ENCODE data around the gene SYTL2.

The SYTL2 gene

DNA sequence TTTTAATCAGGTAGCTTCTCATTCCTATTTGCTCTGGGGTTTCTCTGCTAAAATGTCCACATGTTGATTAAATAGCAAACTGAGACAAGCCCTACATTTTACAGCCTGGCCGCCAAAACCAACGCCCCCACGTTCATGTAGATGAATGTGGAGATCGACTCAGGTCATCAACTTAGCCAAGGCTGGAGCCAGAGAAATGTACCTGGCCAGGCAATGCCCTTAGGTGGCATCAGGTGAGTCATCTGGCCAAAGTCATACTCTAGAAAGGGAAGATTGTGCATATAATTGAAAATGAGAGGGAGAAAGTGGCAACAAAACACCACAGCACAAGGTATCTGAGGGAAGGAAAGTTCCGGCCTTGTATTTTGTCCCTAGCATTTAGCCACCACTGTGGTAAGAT lies 87.9 kb downstream of the SYTL2 start:
- no peak for DNase-seq

DNA sequence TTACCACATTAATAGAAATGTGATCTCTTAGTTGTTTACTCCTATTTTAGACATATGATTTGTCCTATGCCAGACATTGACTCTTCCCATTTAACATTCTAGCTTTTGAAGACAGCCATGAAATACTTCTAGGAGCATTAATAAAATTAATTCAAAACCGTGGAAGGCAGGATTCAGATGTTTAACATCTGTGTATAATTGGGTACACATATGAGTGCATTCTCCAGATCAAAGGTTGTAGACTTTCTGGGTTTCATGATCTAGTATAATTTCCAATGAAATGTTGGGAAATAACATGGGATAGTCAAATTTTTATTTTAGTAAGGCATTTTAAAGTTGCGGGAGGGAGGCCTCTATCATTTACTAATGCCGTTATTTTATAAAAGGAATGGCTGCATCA lies 89.8 kb downstream of the SYTL2 start:
- DNase-seq, result no peak

DNA sequence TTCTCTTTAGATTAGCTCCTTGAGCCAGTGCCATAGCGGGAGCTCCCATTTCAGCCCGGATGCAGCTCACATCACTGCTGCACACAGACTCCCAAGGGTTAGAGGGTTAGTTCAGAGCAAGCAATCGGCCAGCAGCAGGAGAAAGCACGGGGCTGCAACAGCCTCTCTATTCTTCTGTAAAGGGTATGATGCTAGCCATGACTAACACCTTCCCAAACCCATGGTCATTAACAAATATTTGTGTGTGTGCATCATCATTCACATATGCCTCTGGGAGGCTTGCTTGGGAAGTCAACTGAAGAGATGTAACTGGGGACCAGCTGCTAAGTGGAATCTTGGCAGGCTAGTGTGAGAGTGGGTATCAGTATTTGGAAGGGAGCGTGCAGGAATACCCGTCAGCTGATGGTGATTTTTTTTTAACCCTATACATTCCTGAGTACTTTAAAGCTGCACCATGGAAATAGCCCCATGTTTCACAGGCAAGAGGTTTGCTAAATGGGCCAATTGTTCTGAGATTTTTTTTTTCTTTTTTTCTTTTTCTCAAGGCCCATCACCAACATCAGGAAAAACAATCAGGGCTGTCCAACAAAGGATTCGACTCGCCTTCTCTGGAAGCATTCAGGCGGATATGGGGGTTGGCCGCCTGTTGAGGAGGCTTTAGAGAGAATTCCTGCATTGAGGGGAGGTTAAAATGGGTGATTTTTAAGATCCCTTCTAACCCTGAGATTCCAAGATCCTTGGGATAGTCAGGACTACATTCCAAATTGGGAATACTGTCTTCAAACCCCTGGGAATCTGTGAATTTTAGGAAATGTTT lies 91.7 kb downstream of the SYTL2 start:
- no peak for DNase-seq

GRCh38 chr11:85718126-85718943 lies 92.6 kb downstream of the SYTL2 start:
- DNase-seq, result no peak

DNA sequence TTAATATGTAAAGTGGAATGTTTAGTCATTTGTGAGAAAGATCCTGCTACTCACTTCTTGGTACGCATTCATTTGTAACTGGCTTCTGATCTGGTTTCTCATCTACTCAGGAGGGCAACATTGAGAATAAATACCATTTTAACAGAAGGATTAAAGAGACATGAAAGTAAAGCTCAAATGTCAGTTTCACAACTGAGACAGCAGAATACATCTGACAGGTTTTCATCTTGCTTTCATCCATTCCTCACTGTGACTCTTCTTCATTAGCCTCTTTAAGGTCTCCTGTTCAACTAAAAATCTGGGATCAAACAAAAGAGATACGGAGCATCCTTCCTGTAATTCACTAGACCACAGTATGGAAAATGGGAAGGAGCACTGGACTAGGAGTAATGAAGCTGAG lies 93.5 kb downstream of the SYTL2 start:
- DNase-seq, result no peak

- DNase-seq, result no peak
These were observed 98.0 kb downstream of the SYTL2 start for GRCh38 chr11:85712953-85713352.

GRCh38 chr11:85710917-85711316 lies 100.0 kb downstream of the SYTL2 start:
- no peak for DNase-seq

- no peak for DNase-seq
These were observed 100.8 kb downstream of the SYTL2 start for GRCh38 chr11:85709941-85710702.

- DNase-seq, result no peak
These were observed 105.1 kb downstream of the SYTL2 start for GRCh38 chr11:85705800-85706199.

GRCh38 chr11:85704967-85705366 lies 106.0 kb downstream of the SYTL2 start:
- no peak for DNase-seq

DNA sequence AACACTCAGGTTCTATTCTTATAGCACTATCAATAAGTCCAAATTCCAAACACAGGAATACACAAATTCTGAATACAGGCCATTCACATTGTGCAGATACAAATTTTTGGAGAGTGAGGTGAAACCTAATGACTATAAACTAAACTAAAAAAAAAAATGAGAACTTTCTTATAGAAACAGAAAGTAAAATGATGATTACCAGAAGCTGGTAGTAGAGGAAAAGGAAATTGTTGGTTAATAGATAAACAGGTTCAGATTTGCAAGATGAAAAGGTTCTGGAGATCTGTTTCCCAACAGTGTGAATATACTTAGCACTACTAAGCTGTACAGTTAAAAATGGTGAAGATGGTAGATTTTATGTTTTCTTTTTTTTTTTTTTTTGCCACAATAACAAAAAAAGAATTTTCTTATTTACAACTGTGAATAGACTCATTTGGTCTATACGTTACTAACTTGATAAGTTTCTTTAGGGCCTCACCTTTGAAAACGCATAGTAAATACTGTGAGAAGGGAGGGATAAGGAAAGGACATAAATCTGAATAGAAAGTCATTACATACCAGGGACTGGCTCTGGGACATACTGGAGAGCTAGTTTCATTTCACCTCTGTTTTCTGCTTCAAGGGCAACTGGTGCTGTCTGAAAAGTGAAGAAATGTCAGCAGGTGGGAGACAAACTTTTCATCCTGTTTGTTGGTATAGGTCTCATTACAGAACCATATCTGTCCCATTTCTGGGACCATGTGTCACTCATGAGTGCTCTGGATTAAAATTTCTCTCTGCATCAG lies 110.8 kb downstream of the SYTL2 start:
- no peak for DNase-seq

DNA sequence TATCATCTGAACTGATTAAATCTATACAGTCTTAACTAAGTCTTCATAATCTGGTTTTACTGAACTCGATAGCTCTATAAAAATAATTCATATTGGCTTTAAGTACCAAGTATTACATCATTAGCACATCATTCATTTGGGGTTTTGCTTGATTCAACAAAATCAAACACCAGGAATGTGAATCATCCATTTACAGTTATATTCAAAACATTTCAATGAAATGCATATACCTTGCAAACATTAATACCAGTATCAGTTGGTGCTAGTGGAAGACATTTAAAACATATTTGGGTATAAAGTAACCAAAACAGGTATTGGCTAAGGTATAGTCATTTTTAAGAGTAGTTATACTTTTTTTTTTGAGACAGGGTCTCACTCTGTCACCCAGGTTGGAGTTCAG lies 112.7 kb downstream of the SYTL2 start:
- DNase-seq, result no peak

- no peak for DNase-seq
These were observed 113.2 kb downstream of the SYTL2 start for GRCh38 chr11:85697747-85698146.

GRCh38 chr11:85695546-85695945 lies 115.4 kb downstream of the SYTL2 start:
- DNase-seq, result no peak

GRCh38 chr11:85694385-85694980 lies 116.5 kb downstream of the SYTL2 start:
- DNase-seq, result no peak

DNA sequence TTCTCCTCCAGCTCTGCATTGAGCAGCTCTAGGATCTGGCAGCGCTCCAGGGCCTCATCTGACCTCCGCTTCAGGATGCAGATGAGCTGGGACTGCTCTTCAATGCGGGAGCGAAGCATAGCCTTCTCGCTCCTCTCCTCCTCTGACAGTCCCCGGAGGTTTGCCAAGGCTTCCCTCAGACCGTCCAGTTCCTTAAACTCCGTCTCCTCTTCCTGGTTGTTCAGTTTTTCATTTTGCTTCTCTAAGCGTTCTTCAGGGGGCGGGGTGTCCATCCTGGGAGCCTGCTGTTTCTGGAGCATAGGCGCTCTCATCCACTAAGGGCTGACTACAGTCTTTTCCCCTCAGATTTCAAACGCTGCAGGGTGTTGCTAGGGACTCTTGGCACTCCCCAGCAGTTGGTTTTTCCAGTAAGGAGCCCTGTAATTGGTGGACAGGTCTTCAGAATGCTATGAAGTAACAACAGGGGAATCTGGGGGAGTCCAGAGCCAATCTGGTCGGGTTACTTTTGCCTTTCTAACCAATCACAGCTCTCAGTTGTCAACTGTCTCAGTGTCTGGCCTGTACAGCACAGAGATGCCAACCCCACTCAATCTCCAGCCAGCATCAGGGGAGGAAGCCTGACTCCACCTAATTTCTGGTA lies 125.0 kb downstream of the SYTL2 start, which contains the start of gene CCDC89:
CCDC89 (minus strand) TSS at position 376 of the 640 bp plus-strand sequence; CDS start at position 311, 65 bp downstream.
- DNase-seq, result no peak

DNA sequence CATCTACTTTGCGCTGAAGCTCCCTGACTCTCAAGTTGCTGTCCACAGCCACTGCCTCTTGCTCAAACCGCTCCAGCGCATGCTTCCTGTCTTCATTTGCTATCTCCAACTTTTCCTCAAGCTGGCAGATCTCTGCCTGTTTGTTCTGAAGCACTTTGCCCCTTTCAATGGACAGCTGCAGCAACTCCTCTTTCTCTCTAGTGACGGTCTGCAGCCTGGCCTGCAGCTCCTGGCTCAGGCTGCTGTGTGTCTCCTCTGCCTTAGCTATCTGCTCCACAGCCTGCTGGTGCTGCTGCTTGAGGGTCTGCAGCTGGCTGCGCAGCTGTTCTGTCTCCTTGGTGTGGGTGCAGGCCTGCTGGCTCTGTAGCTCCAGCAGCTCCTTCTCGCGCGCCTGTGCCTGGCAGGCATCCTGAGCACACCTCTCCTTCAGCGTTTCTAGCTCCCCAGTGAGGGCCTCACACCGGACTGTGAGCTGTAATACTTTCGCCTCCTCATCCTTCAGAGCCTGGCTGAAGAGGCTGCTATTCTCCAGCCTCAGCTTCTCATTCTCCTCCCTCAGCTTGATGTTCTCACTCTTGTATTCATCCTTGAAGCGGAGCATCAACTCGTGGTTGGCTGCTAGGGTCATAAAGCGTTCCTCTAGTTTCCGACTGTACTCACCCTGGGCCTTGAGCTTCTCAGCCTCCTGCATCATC lies 125.7 kb downstream of the SYTL2 start:
- no peak for DNase-seq

- peak; percentile 55 to 68 for DNase-seq
These were observed 128.3 kb downstream of the SYTL2 start for GRCh38 chr11:85682330-85683305.

- no peak for DNase-seq
These were observed 130.0 kb downstream of the SYTL2 start for GRCh38 chr11:85680897-85681296.

- no peak for DNase-seq
These were observed 131.4 kb downstream of the SYTL2 start for GRCh38 chr11:85679576-85679975.
